GM21515 (cell line): ENCODE data around the gene ZNF354B.
"Not testable (repeated sequence)": the region's sequence is repeated elsewhere in the genome, so short reads cannot be mapped to it uniquely, and the experiment has no call there.

Source experiments
- ATAC-seq: cut with Tn5 transposase; IDR thresholded peaks from one replicate; pipeline ENCODE4 v1.9.1; 2021; ENCODE audit not compliant: unreplicated experiment

ZNF354B gene

GRCh38 chr5:178883115-178883694, 23.5 kb downstream of the ZNF354B start:
- not testable (repeated sequence) for ATAC-seq

- ATAC-seq: no peak
These were observed 24.2 kb downstream of the ZNF354B start for GRCh38 chr5:178883815-178884430.

GRCh38 chr5:178895615-178896571, 36.1 kb downstream of the ZNF354B start, which contains the start of gene ZFP2:
ZFP2 (plus strand) TSS chr5:178895913; CDS start chr5:178931314, 35,401 bp downstream.
- ATAC-seq: no peak

GRCh38 chr5:178899289-178899688, 39.5 kb downstream of the ZNF354B start:
- no peak for ATAC-seq

- ATAC-seq: no peak
These were observed 43.1 kb downstream of the ZNF354B start for GRCh38 chr5:178902849-178903248.

- no peak for ATAC-seq
These were observed 72.3 kb downstream of the ZNF354B start for GRCh38 chr5:178931846-178932760.
